ENCODE results near the gene VPS13D. TPM values are rescaled to one million over a fixed set of nuclear protein-coding genes. Genes with fewer than 3 reads are reported as not detected.

VPS13D gene
- total and polyA plus RNA-seq, 2 of the 4 experiments (the other 2 are of a cell fraction) = 9.0 to 16.3 TPM

- no peaks in the 10 kb centered on the region for H3K27me3 ChIP-seq (ENCODE audit: control insufficient read depth, insufficient read depth, low read length)
- H3K4me3 ChIP-seq (ENCODE audit: insufficient read depth, low read depth, low read length) = no peak overlapping the region
- no peak overlapping the region for H2BK120ac ChIP-seq (ENCODE audit: low read depth, low read length)
- no peak overlapping the region for H3K9ac ChIP-seq (ENCODE audit: low read depth, low read length)
- no peak overlapping the region for H4K91ac ChIP-seq (ENCODE audit: insufficient read depth, low read depth, low read length)
- no peaks in the 10 kb centered on the region for H3K4me1 ChIP-seq (ENCODE audit: control insufficient read depth, insufficient read depth, low read length)
- H2BK15ac ChIP-seq (ENCODE audit: low read depth, low read length) = no peak overlapping the region
- BruUV-seq (replicated peaks) = no TSS peak
- WGBS, 2 experiments (ENCODE audit: extremely low coverage in 2 of 2, insufficient read length in 1 of 2) = no CpG with 5 or more reads among the region's 1 CpG
- H4K5ac ChIP-seq (ENCODE audit: low read depth, low read length) = no peak overlapping the region
- H2AK9ac ChIP-seq (replicated peaks; ENCODE audit: low read depth, low read length, poor library complexity) = no peak overlapping the region
- no peak overlapping the region for H2AFZ ChIP-seq (replicated peaks; ENCODE audit: low read length, poor library complexity)
- H3K9me3 ChIP-seq (ENCODE audit: control insufficient read depth, insufficient read depth, low read length) = no peaks in the 10 kb centered on the region
- H3K18ac ChIP-seq (ENCODE audit: low read depth, low read length) = no peak overlapping the region
- no peak overlapping the region for H3K27ac ChIP-seq (ENCODE audit: insufficient read depth, low read length)
- no peak for DNase-seq
- no peak overlapping the region for H3K4ac ChIP-seq (ENCODE audit: low read depth, low read length)
- H3K23ac ChIP-seq (ENCODE audit: low read depth, low read length) = no peak overlapping the region
- no peaks in the 10 kb centered on the region for H4K20me1 ChIP-seq (ENCODE audit: insufficient read depth, low read length)
- ChIA-PET POLR2A (ENCODE audit: unreplicated experiment) (no interaction called here), CTCF (no interaction called here)
- no peak overlapping the region for H2BK5ac ChIP-seq (ENCODE audit: low read depth, low read length, poor library complexity, severe bottlenecking)
- no peak overlapping the region for H2BK20ac ChIP-seq (ENCODE audit: low read depth, low read length)
- H2AK5ac ChIP-seq (ENCODE audit: low read depth, low read length) = no peak overlapping the region
- no peak for TF ChIP-seq CTCF (conservative IDR thresholded peaks at IDR 0.05; ENCODE audit: low read depth, low read length)
- TF ChIP-seq NFE2L2 (IDR thresholded peaks at IDR 0.05; ENCODE audit: low read depth, low read length) = no peak
- TF ChIP-seq RCOR1 (IDR thresholded peaks at IDR 0.05; ENCODE audit: insufficient replicate concordance, low read length) = no peak
- TF ChIP-seq CEBPB (IDR thresholded peaks at IDR 0.05; ENCODE audit: low read depth, low read length) = no peak
- no peak for TF ChIP-seq USF2 (IDR thresholded peaks at IDR 0.05; ENCODE audit: low read depth, low read length)
- TF ChIP-seq ELK1 (IDR thresholded peaks at IDR 0.05; ENCODE audit: borderline replicate concordance, low read depth, low read length) = no peak
- in situ Hi-C loops (cut with MboI; ENCODE audit: low sequenced_read_pairs) = no loop called here
- no peak overlapping the region for H3K4me2 ChIP-seq (ENCODE audit: low read depth, low read length)
- no peaks in the 10 kb centered on the region for H3K79me1 ChIP-seq (ENCODE audit: low read depth in 1 of 2, low read length in 2 of 2)
- intact Hi-C loops (cut with micrococcal nuclease) = no loop called here
- H3K14ac ChIP-seq (replicated peaks; ENCODE audit: low read depth, low read length) = no peak overlapping the region
- no peaks in the 10 kb centered on the region for H3K9me1 ChIP-seq (ENCODE audit: insufficient read depth, low read length)
- H4K8ac ChIP-seq (ENCODE audit: low read depth in 2 of 2, low read length in 2 of 2) = no peak overlapping the region
- H3K36me3 ChIP-seq (ENCODE audit: control insufficient read depth, insufficient read depth, low read length) = peaks cover 37% of the 10 kb centered on the region
- no peak overlapping the region for H3K56ac ChIP-seq (ENCODE audit: extremely low read depth, insufficient read depth, low read length)
- ATAC-seq (ENCODE audit: low read depth) = no peak
- dilution Hi-C loops (cut with HindIII; ENCODE audit: low sequenced_read_pairs, unreplicated experiment) = no loop called here
These were observed 39.5 kb downstream of the VPS13D start for GRCh38 chr1:12269351-12269750.
